Right hindlimb (tissue), 1 donor: ENCODE measurements around the gene FOXQ1.

Source experiments
- DNase-seq: peaks from one replicate; pipeline ENCODE4 v3.0.0-alpha.2; 2018

Gene FOXQ1

DNA sequence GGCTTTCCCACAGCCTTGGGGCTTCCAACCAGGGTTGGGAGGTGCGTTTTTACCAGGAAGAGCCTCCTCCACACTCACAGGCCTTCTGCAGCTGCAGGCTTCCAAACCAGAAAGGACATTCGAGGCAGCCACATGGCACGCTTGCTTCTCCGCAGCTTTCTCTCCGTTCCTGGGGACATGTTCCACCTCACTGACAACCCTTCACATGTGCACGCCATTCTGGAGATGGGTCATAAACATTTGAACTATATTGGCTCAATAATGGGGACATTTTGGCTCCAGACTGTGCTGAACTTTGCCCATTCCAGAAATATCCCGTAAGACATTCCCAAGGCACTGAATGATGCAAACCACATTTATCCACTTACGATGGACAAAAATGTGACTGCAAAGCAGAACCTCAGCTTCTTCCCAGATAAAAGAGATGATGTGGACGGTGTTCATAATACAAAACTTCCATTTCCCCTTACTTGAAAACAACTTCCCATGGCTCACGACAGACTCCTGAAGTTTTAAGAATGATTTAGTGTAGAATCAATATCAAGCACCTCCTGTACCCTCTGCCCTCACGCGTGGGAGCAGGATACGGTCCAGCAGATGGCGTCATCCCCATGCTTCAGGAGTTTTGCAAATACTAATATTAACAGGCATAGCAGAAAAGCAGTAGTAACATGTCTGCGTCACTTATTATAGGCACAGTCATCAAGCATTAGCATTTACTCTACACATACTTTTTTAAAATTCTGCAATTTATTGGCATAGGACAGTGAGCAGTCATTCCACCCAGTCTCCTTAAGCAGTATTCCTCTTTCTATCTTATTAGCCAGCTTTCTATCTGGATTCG, 52.1 kb downstream of the FOXQ1 start:
- peak; percentile 56 for DNase-seq
